ENCODE results near the gene TH.
"Not testable (repeated sequence)": the region's sequence is repeated elsewhere in the genome, so short reads cannot be mapped to it uniquely, and the experiment has no call there.

The TH gene

GRCh38 chr11:2196970-2197770, 25.6 kb upstream of the TH start:
- DNase-seq (ENCODE audit: low read depth in 2 of 2, low spot score in 1 of 2) = peak; percentile 19 to 50

DNA sequence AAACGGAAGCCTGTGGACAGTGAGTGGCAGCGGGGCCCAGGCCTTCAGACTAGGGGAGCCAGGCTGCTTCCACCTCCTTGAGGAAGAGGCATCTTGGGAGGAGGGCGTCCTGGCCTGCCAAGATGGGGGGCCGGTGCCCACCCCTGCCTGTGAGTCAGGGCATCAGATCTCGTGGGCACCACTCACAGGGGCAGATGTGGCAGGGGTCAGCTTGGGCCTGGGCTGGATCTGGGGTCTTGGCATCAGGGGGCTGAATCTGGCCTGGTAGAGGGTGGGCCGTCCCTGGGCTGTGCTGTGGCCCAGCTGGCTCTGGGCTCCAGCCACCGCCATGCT, 24.1 kb upstream of the TH start:
- no peak for DNase-seq (ENCODE audit: low read depth in 2 of 2, low spot score in 1 of 2)

GRCh38 chr11:2194877-2195755, 23.5 kb upstream of the TH start:
- peak in 1 of 2 donors; percentile 24 for DNase-seq (ENCODE audit: low read depth in 2 of 2, low spot score in 1 of 2)

DNA sequence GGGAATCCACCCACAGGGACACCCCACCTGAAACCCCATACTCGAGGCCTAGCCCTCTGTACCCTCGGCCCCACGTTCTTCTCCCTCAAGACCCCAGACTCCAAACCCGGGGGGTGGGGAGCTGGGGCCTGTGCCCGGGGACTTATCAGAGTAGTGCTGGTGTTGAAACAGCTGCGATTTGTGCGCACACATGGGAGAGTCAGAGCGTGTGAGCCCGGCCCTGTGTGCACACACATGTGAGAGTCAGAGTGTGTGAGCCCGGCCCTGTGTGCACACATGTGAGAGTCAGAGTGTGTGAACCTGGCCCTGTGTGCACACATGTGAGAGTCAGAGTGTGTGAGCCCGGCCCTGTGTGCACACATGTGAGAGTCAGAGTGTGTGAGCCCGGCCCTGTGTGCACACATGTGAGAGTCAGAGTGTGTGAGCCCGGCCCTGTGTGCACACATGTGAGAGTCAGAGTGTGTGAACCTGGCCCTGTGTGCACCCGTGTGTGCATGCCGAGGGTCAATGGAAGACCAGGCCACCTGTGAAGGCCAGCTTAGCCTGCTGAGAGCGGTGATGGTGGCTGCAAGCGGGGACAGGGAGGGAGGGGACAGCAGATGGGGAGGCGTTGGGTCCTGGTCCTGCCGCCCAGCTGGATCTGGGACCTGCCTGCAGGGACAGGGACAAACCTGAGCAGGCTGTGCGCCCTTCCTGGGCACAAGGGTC, 22.4 kb upstream of the TH start:
- DNase-seq (ENCODE audit: low read depth in 2 of 2, low spot score in 1 of 2) = not testable (repeated sequence)

DNA sequence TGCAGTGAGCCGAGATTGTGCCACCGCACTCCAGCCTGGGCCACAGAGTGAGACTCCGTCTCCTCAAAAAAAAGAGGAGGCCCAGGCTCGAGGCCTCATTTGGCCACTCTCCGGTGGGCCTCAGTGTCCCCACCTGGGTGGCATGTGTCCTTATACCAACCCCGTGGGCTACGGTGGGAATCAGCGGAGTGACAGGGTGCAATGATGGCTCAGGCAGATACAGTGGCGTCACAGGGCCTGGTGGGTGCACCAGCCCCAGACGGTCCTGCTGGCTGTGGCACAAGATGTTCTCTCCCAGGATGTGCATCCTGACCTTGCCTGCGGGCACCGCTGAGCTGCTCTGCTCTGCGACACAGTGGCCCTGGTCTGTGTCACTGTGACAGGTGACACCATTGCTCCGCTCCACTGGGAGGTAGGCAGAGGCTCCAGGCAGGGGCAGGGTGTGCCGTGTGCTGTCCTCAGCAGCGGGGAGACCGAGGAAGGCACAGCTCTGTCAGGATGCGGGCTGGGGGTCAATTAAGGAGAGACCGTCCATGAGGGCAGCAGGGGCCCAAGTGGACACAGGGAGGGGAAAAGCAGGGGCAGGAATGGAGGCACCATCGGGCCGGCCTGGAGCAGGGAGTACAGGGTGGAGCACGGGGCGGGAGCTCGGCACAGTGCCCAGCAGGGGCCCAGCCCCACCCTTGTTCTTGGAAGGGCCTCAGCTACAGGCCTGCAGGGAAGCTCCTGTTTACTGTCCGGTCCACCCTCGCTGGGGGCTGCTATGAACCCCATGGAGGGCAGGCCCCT, 21.7 kb upstream of the TH start:
- DNase-seq (ENCODE audit: low read depth in 2 of 2, low spot score in 1 of 2) = no peak

GRCh38 chr11:2192435-2192834, 20.8 kb upstream of the TH start:
- no peak for DNase-seq (ENCODE audit: low read depth in 2 of 2, low spot score in 1 of 2)

GRCh38 chr11:2191883-2192282, 20.3 kb upstream of the TH start:
- DNase-seq (ENCODE audit: low read depth in 2 of 2, low spot score in 1 of 2) = no peak

- no peak for DNase-seq (ENCODE audit: low read depth in 2 of 2, low spot score in 1 of 2)
These were observed 19.2 kb upstream of the TH start for GRCh38 chr11:2190657-2191471.

- no peak for DNase-seq (ENCODE audit: low read depth in 2 of 2, low spot score in 1 of 2)
These were observed 18.5 kb upstream of the TH start for GRCh38 chr11:2189938-2190656.

GRCh38 chr11:2188745-2189144, 17.1 kb upstream of the TH start:
- no peak for DNase-seq (ENCODE audit: low read depth in 2 of 2, low spot score in 1 of 2)

DNA sequence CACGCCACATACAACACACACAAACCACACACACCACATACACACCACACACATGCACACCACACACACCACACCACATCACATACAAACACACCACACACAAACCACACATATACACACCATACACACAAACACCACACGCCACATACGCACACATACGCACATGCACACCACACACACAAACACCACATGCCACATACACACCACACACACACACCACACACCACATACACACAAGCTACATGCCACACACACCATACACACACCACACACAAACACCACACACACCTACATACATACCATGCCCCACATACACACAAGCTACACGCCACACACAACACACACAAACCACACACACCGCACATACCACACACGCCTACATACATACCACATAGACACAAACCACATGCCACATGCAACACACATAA, 15.7 kb upstream of the TH start:
- no peak for DNase-seq (ENCODE audit: low read depth in 2 of 2, low spot score in 1 of 2)

GRCh38 chr11:2186669-2187279, 15.2 kb upstream of the TH start:
- peak in 1 of 2 donors; percentile 10 for DNase-seq (ENCODE audit: low read depth in 2 of 2, low spot score in 1 of 2)

GRCh38 chr11:2185324-2186085, 13.9 kb upstream of the TH start:
- DNase-seq (ENCODE audit: low read depth in 2 of 2, low spot score in 1 of 2) = no peak

DNA sequence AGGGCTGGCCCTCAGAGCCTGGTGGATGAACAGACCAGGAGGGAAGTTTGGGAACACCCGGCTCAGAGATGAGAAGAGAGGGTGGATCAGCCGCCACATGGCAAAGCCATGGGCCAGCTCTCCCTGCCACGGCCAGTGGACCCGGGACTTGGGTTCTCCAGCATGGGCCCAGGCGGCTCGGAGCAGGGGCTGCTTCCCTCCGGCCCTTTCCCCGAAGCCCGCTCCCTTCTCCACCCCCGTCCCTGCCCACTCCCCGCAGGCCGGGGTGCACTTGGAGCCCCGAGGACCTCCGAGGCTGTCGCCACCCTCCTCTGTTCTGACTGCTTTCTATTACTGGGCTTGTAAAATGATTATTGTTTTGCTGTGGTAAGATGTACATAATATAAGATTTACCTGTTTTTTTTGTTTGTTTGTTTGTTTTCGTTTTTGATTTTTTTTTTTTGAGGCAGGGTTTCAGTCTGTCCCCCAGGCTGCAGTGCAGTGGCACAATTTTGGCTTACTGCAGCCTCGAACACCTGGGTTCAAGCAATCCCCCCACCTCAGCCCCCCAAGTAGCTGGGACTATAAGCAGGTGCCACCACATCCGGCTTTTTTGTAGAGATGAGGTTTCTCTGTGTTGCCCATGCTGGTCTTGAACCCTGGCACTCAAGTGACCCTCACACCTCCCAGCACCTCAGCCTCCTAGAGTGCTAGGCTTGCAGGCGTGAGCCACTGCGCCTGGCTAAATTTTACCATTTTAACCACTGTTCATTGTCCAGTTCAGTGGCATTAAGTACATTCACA, 11.3 kb upstream of the TH start:
- no peak for DNase-seq (ENCODE audit: low read depth in 2 of 2, low spot score in 1 of 2)

- DNase-seq (ENCODE audit: low read depth in 2 of 2, low spot score in 1 of 2) = no peak
These were observed 10.5 kb upstream of the TH start for GRCh38 chr11:2182075-2182474.

DNA sequence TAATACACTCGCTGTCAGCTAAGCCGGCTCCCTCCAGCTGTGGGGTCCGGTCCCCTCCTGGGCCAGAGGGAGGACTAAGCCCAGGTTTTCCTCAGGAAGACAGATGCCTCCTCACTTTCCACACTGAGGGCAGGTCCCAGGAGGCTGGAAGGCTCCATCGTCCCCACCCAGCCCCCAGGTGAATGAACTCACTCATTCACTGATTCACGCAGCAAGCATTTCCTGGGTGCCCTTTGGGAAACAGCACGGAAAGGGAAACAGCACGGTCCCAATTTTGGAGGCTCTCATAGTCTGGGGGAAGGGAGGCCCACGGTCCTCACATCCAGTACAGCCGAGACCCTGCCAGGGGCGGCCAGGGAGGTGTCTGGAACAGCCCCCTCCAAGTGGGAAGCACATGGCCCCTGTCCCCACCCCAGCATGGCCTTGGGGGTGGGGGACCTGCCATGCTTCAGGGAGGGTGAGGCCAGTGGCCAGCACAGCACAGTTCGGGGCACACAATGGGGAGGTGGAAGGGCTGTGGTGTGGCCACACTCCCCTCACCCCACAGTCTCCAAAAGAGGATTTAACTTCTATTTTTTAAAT, 9.3 kb upstream of the TH start:
- DNase-seq (ENCODE audit: low read depth in 2 of 2, low spot score in 1 of 2) = no peak

- DNase-seq (ENCODE audit: low read depth in 2 of 2, low spot score in 1 of 2) = no peak
These were observed 8.7 kb upstream of the TH start for GRCh38 chr11:2180347-2180746.

Data from stimulated activated CD8-positive, alpha-beta memory T cell treated with anti-CD3 and anti-CD28 coated beads, Interleukin-4, amount 100 ng/mL, for 4 hours (primary cell).